ENCODE measurements around the gene GPC3. TPM values are rescaled to one million over a fixed set of nuclear protein-coding genes. Genes with fewer than 3 reads are reported as not detected.

GPC3 gene
- total and polyA plus RNA-seq, 2 of the 4 experiments (the other 2 are of a cell fraction): not detected

- no TSS peak for BruUV-seq (replicated peaks)
- POLR2A ChIA-PET (ENCODE audit: unreplicated experiment): no interaction called here
- Histone ChIP-seq H3K27ac (ENCODE audit: insufficient read depth, low read length) (no peak overlapping the region), H2AFZ (replicated peaks; ENCODE audit: low read length, poor library complexity) (no peak overlapping the region), H4K20me1 (ENCODE audit: insufficient read depth, low read length) (no peaks in the 10 kb centered on the region), H3K9me3 (ENCODE audit: control insufficient read depth, insufficient read depth, low read length) (no peaks in the 10 kb centered on the region), H3K4me2 (ENCODE audit: low read depth, low read length) (no peak overlapping the region), H3K9ac (ENCODE audit: low read depth, low read length) (no peak overlapping the region), H3K18ac (ENCODE audit: low read depth, low read length) (no peak overlapping the region), H3K9me1 (ENCODE audit: insufficient read depth, low read length) (no peaks in the 10 kb centered on the region), H2BK120ac (ENCODE audit: low read depth, low read length) (no peak overlapping the region), H3K27me3 (ENCODE audit: control insufficient read depth, insufficient read depth, low read length) (peaks cover 5% of the 10 kb centered on the region), H3K36me3 (ENCODE audit: control insufficient read depth, insufficient read depth, low read length) (no peaks in the 10 kb centered on the region), H3K23ac (ENCODE audit: low read depth, low read length) (no peak overlapping the region), H2AK9ac (replicated peaks; ENCODE audit: low read depth, low read length, poor library complexity) (no peak overlapping the region), H2BK20ac (ENCODE audit: low read depth, low read length) (no peak overlapping the region), H3K4me3 (ENCODE audit: insufficient read depth, low read depth, low read length) (no peak overlapping the region), H4K8ac (ENCODE audit: low read depth in 2 of 2, low read length in 2 of 2) (no peak overlapping the region), H4K5ac (ENCODE audit: low read depth, low read length) (no peak overlapping the region), H3K79me1 (ENCODE audit: low read depth in 1 of 2, low read length in 2 of 2) (no peaks in the 10 kb centered on the region), H2BK5ac (ENCODE audit: low read depth, low read length, poor library complexity, severe bottlenecking) (no peak overlapping the region), H3K4me1 (ENCODE audit: control insufficient read depth, insufficient read depth, low read length) (no peaks in the 10 kb centered on the region), H3K14ac (replicated peaks; ENCODE audit: low read depth, low read length) (no peak overlapping the region), H2BK15ac (ENCODE audit: low read depth, low read length) (no peak overlapping the region), H2AK5ac (ENCODE audit: low read depth, low read length) (no peak overlapping the region), H4K91ac (ENCODE audit: insufficient read depth, low read depth, low read length) (no peak overlapping the region), H3K4ac (ENCODE audit: low read depth, low read length) (no peak overlapping the region), H3K56ac (ENCODE audit: extremely low read depth, insufficient read depth, low read length) (no peak overlapping the region)
- no peak for ATAC-seq (ENCODE audit: low read depth)
- intact Hi-C loops (cut with micrococcal nuclease) (no loop called here), dilution Hi-C loops (cut with HindIII; ENCODE audit: low sequenced_read_pairs, unreplicated experiment) (no loop called here), in situ Hi-C loops (cut with MboI; ENCODE audit: low sequenced_read_pairs) (no loop called here)
- CTCF ChIA-PET: no interaction called here
- no peak for DNase-seq
- no CpG with 5 or more reads among the region's 2 CpGs for WGBS, 2 experiments (ENCODE audit: extremely low coverage in 2 of 2, insufficient read length in 1 of 2)
- TF ChIP-seq SMC3 (IDR thresholded peaks at IDR 0.05; ENCODE audit: low read depth, low read length) (no peak), USF2 (IDR thresholded peaks at IDR 0.05; ENCODE audit: low read depth, low read length) (no peak), BHLHE40 (IDR thresholded peaks at IDR 0.05; ENCODE audit: low read depth, low read length) (no peak), POLR2A (IDR thresholded peaks at IDR 0.05; ENCODE audit: low read depth, low read length) (no peak), ELK1 (IDR thresholded peaks at IDR 0.05; ENCODE audit: borderline replicate concordance, low read depth, low read length) (no peak), RAD21 (IDR thresholded peaks at IDR 0.05; ENCODE audit: low read length) (no peak), MAZ (IDR thresholded peaks at IDR 0.05; ENCODE audit: borderline replicate concordance, low read depth, low read length) (no peak), CTCF (conservative IDR thresholded peaks at IDR 0.05; ENCODE audit: low read depth, low read length) (no peak), CHD1 (IDR thresholded peaks at IDR 0.05; ENCODE audit: low read depth, low read length) (no peak)
Observed at GRCh38 chrX:133939655-133940302, 45.6 kb downstream of the GPC3 start.

Measured in IMR-90 (cell line).